Subcutaneous adipose tissue (tissue), 4 donors: ENCODE results near the gene DCAF6. TPM values are rescaled to one million over a fixed set of nuclear protein-coding genes. Genes with fewer than 3 reads are reported as not detected.

Experiments
- total RNA-seq, 4 donors: library from RNA; depleted of rRNA; stranded (reverse); fragments of >200 nt; gene quantifications; one replicate each; pipeline ENCODE4 v1.1.0, GENCODE V29; 2016
- TF ChIP-seq, protein P1 (sequence below): fragments of 450-650 bp; IDR thresholded peaks from one replicate; pipeline ENCODE4 v1.5.1; 2016; ENCODE audit warnings: low read depth, mild to moderate bottlenecking, control low read depth, antibody characterized with exemption, moderate library complexity

Gene DCAF6
- total RNA-seq, 4 donors from 2014 or later: 94.4 to 116 (median 99.8) TPM

DNA sequence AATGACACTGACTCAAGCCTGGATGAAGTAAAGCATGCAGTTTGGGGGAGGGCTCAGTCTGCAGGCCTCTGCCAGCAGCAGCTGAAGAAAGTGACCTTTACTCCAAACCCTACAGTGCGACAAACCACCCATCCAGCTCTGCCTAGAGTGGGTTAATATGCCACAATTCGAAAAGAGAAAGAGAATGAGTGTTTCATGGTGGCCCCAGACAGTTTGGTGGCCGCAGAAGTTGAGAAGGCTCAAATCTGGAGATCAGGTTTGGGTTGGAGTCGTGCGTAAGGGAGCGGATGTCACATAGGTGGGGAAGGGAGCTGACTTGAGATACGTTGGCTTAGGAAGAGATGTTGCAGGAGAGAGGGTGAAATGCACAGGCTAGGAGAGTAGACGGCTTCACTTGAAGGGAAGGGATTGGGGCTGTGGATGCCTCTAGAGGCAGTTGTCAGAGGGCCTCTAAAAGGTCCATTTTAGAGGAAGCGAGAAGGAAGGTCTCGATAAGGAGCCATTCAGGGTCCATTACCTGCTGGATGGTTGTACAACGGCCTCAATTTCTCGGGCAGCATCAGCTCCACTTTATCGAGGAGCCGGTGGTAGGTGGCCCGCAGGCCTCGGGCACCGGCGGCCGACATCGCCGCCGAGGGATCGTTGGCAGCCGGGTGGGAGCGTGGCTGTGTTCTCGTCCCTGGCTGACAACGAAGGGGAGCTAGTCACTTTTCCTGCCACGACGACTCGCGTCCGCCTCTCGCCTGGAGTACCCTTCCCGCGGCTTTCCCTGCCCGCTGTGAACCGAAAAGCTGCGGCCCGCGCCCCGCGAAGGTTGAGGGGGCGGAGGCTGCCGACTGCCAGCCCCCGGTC, 1.0 kb upstream of the DCAF6 start:
- TF ChIP-seq, protein P1, sequence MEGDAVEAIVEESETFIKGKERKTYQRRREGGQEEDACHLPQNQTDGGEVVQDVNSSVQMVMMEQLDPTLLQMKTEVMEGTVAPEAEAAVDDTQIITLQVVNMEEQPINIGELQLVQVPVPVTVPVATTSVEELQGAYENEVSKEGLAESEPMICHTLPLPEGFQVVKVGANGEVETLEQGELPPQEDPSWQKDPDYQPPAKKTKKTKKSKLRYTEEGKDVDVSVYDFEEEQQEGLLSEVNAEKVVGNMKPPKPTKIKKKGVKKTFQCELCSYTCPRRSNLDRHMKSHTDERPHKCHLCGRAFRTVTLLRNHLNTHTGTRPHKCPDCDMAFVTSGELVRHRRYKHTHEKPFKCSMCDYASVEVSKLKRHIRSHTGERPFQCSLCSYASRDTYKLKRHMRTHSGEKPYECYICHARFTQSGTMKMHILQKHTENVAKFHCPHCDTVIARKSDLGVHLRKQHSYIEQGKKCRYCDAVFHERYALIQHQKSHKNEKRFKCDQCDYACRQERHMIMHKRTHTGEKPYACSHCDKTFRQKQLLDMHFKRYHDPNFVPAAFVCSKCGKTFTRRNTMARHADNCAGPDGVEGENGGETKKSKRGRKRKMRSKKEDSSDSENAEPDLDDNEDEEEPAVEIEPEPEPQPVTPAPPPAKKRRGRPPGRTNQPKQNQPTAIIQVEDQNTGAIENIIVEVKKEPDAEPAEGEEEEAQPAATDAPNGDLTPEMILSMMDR: no peak

DNA sequence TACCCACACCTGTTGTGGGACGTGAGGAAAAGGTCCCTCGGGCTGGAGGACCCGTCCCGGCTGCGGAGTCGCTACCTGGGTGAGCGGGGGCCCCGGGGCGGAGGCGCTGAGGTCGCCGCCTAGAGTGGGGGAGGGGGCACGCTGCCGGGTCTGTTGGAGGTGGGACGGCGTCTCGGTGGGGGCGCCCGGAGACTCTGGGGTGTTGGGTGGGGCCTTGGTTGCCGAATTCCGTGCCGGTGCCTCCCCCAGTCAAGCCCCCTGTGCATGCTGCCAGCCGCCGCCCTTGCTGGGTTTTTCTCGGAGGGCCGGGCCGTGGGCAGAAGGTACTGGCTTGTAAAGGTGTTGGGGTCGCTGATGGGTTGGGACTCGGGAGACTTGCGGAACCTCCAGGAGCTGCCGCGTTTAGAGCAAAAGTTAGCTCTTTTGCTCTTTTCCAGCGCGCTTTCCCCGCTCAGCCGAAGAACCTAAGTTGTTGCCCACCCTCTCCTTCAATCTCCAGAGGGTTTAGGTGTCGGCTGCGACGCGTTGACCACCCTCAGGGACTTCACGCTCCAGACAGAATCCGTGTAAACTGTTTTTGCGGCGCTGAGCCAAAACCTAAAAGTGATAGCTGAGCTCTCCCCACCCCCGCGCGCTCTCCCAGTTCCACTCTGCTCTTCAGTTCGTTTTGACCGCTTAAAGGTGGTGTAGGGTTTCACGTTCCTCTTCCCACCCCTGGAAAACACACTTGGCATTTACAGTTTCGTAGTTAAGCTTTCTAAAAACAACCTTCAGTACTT, 636 bp downstream of the DCAF6 start, which contains the start of gene MPC2:
TSS of gene MPC2 (minus strand) at position 143 of the 779 bp plus-strand sequence. CDS start 1,231 bp downstream, outside the sequence.
- TF ChIP-seq, protein P1: no peak

DNA sequence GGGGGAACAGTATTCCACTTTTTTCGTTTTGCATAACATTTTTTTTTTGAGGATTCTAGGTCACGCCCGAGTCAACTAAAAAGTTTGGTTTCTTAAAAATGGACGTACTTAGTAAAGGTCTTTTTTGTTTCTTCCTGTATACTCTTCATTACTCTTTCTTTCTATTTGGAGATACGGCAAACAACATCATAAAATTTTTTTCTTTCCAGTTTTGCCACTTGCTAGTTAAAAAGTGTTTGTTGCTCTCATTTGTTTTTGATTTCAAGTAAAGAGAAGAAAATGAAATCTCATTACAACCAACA, 1.2 kb downstream of the DCAF6 start:
- TF ChIP-seq, protein P1: no peak

GRCh38 chr1:167938080-167938636, 1.7 kb downstream of the DCAF6 start:
- TF ChIP-seq, protein P1: no peak

DNA sequence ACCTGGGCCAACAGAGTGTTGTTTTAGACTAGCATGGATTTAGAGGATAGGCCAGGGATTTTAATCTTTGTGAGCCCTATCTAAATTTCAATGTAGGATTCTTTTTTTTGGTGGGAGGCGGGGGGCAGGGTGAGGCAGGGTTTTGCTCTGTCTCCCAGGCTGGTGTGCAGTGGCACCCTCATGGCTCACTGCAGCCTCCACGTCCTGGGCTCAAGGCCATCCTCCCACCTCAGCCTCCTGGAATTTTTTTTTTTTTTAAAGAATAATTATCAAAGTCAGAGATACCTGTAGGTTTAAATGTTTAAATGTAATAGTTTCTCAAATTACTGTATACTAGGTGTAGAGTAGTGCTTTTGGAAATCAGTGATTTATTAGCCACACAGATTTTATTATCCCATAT, 3.8 kb downstream of the DCAF6 start:
- TF ChIP-seq, protein P1: no peak

GRCh38 chr1:167943541-167943940, 7.1 kb downstream of the DCAF6 start:
- TF ChIP-seq, protein P1: no peak

- TF ChIP-seq, protein P1: no peak
Observed at GRCh38 chr1:167947733-167948132, 11.2 kb downstream of the DCAF6 start.
